Astrocyte of the hippocampus (primary cell): ENCODE data around the gene AHDC1.

Source experiments
- DNase-seq: peaks from one replicate; pipeline ENCODE4 v3.0.0; 2011; ENCODE audit warnings: low read depth, low spot score

The AHDC1 gene

GRCh38 chr1:27576806-27577227 is 27.1 kb downstream of the AHDC1 start:
- no peak for DNase-seq

GRCh38 chr1:27575840-27576331 is 28.1 kb downstream of the AHDC1 start:
- DNase-seq = peak; percentile 76

- DNase-seq = peak; percentile 95
Measured at GRCh38 chr1:27574871-27575831, 28.8 kb downstream of the AHDC1 start.

GRCh38 chr1:27574001-27574781 is 29.8 kb downstream of the AHDC1 start:
- DNase-seq = no peak

- DNase-seq = no peak
Measured at GRCh38 chr1:27572679-27573426, 31.1 kb downstream of the AHDC1 start.

- DNase-seq = no peak
Measured at GRCh38 chr1:27572019-27572678, 31.8 kb downstream of the AHDC1 start.

GRCh38 chr1:27571439-27572018 is 32.4 kb downstream of the AHDC1 start:
- DNase-seq = no peak

GRCh38 chr1:27570784-27571183 is 33.2 kb downstream of the AHDC1 start:
- no peak for DNase-seq

GRCh38 chr1:27570356-27570755 is 33.6 kb downstream of the AHDC1 start:
- DNase-seq = no peak

GRCh38 chr1:27569506-27570291 is 34.2 kb downstream of the AHDC1 start:
- no peak for DNase-seq

- DNase-seq = no peak
Measured at GRCh38 chr1:27569088-27569460, 34.9 kb downstream of the AHDC1 start.

GRCh38 chr1:27568300-27569087 is 35.5 kb downstream of the AHDC1 start:
- peak; percentile 98 for DNase-seq

GRCh38 chr1:27567971-27568299 is 36.0 kb downstream of the AHDC1 start:
- no peak for DNase-seq

GRCh38 chr1:27567146-27567526 is 36.8 kb downstream of the AHDC1 start:
- no peak for DNase-seq

- no peak for DNase-seq
Measured at GRCh38 chr1:27566462-27567145, 37.3 kb downstream of the AHDC1 start.

- DNase-seq = no peak
Measured at GRCh38 chr1:27564710-27565649, 39.0 kb downstream of the AHDC1 start.

GRCh38 chr1:27563591-27564471 is 40.1 kb downstream of the AHDC1 start:
- DNase-seq = peak; percentile 64
